ENCODE measurements around the gene IKZF2. TPM values are rescaled to one million over a fixed set of nuclear protein-coding genes. Genes with fewer than 3 reads are reported as not detected.

Gene IKZF2
- total and polyA plus RNA-seq, 10 of the 15 experiments (the other 5 are each of a cell fraction or from before 2014, with no cell fraction given), result 15.2 to 266 (median 87.2) TPM

GRCh38 chr2:212953170-212953920, 198.1 kb downstream of the IKZF2 start (continued):
- TF ChIP-seq MTA2 (IDR thresholded peaks at IDR 0.05; ENCODE audit: low read depth) (peak; percentile 45), TCF7 (IDR thresholded peaks at IDR 0.05; ENCODE audit: borderline replicate concordance) (no peak), NFIC (IDR thresholded peaks at IDR 0.05; ENCODE audit: low read depth, low read length) (peak; percentile 39; the same call in 1 of the 2 replicates), KDM1A (IDR thresholded peaks at IDR 0.05; ENCODE audit: borderline replicate concordance) (no peak), ZSCAN29 (IDR thresholded peaks at IDR 0.05) (no peak), CTCF (IDR thresholded peaks at IDR 0.05 in 2 of 3, conservative IDR thresholded peaks at IDR 0.05 in 1 of 3; ENCODE audit: control insufficient read depth in 2 of 3, extremely low read depth in 1 of 3, insufficient read depth in 1 of 3, low read depth in 3 of 3, low read length in 3 of 3) (no peak), CBX5 (IDR thresholded peaks at IDR 0.05; ENCODE audit: low read depth) (0 out of 2 replicates have a peak, but pooled peaks have one; percentile 59), KAT2A (conservative IDR thresholded peaks at IDR 0.05; ENCODE audit: control insufficient read depth, low read depth, low read length) (no peak), ETV6 (conservative IDR thresholded peaks at IDR 0.05 in 1 of 2, IDR thresholded peaks at IDR 0.05 in 1 of 2; ENCODE audit: borderline replicate concordance in 1 of 2, low read depth in 1 of 2) (no peak), PML (IDR thresholded peaks at IDR 0.05; ENCODE audit: low read length) (no peak), EGR1 (IDR thresholded peaks at IDR 0.05; ENCODE audit: borderline replicate concordance in 1 of 2, low read depth in 2 of 2, low read length in 2 of 2) (no peak), GABPA (IDR thresholded peaks at IDR 0.05; ENCODE audit: low read depth) (no peak), ZBTB40 (IDR thresholded peaks at IDR 0.05; ENCODE audit: borderline replicate concordance) (no peak), SP1 (IDR thresholded peaks at IDR 0.05; ENCODE audit: low read depth, low read length) (no peak), ZBED1 (IDR thresholded peaks at IDR 0.05; ENCODE audit: borderline replicate concordance) (no peak), CHD2 (IDR thresholded peaks at IDR 0.05; ENCODE audit: borderline replicate concordance, low read depth, low read length) (0 out of 2 replicates have a peak, but pooled peaks have one; percentile 20), BMI1 (IDR thresholded peaks at IDR 0.05; ENCODE audit: borderline replicate concordance) (no peak), GATAD2B (conservative IDR thresholded peaks at IDR 0.05; ENCODE audit: low read depth) (no peak), USF1 (IDR thresholded peaks at IDR 0.05; ENCODE audit: borderline replicate concordance, extremely low read length, insufficient read depth, low read depth, low read length) (no peak), IKZF1 (conservative IDR thresholded peaks at IDR 0.05) (no peak), CHD1 (IDR thresholded peaks at IDR 0.05; ENCODE audit: low read depth, low read length) (no peak), DPF2 (IDR thresholded peaks at IDR 0.05) (no peak), SRF (IDR thresholded peaks at IDR 0.05; ENCODE audit: low read depth in 2 of 2, low read length in 2 of 2) (no peak), MYC (IDR thresholded peaks at IDR 0.05; ENCODE audit: insufficient read depth, insufficient read length, insufficient replicate concordance, low read length, severe bottlenecking) (no peak)

Measured in GM12878 (cell line).